GM12872 (cell line): ENCODE data around the gene MTNR1A.

Experiments used
- TF ChIP-seq, protein P1 (sequence below): IDR thresholded peaks from 3 replicates; pipeline ENCODE4 v1.5.1; 2011; ENCODE audit warnings: low read depth, mild to moderate bottlenecking, low read length, moderate library complexity; ENCODE audit not compliant: insufficient read depth

Gene MTNR1A

GRCh38 chr4:186561748-186562147, 6.4 kb upstream of the MTNR1A start:
- TF ChIP-seq, protein P1, sequence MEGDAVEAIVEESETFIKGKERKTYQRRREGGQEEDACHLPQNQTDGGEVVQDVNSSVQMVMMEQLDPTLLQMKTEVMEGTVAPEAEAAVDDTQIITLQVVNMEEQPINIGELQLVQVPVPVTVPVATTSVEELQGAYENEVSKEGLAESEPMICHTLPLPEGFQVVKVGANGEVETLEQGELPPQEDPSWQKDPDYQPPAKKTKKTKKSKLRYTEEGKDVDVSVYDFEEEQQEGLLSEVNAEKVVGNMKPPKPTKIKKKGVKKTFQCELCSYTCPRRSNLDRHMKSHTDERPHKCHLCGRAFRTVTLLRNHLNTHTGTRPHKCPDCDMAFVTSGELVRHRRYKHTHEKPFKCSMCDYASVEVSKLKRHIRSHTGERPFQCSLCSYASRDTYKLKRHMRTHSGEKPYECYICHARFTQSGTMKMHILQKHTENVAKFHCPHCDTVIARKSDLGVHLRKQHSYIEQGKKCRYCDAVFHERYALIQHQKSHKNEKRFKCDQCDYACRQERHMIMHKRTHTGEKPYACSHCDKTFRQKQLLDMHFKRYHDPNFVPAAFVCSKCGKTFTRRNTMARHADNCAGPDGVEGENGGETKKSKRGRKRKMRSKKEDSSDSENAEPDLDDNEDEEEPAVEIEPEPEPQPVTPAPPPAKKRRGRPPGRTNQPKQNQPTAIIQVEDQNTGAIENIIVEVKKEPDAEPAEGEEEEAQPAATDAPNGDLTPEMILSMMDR, result no peak

- TF ChIP-seq, protein P1, result no peak
These were observed 5.3 kb upstream of the MTNR1A start for GRCh38 chr4:186560647-186561046.

DNA sequence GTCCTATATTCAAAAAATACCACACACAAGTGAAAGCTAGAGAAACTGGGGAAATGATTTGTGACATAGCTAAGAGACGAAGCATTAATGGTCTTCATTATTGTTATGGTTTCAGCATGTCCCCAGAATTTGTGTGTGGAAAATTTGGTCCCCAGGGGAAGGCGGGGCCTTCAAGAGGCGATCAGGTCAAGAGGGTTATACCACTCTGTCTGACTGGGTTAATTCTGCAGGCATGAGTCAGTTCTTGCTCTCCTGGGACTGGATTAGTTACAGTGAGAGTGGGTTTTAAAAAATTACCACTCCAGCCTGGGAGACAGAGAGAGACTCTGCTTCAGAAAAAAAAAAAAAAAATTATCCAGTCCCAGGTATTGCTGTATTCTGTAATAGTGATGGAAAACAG, 2.1 kb upstream of the MTNR1A start:
- TF ChIP-seq, protein P1, result no peak

DNA sequence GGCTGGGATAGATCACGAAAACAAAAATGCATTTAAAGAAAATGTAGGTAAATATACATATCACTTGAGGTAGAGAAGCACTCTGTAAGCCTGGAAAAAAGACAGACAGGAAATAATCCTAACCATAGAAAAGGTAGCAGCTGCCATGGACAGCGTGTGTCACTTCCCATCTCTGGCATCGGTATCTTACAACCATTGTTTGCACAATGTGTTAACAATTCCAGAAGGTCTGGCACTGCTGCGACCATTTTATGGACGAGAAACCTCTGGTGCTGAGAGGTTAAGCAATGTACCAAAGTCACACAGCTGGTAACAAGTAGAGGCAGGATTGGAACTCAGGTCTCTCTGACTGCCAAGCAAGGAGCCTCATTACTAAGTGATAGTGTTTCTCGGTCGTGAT, 1.7 kb upstream of the MTNR1A start:
- TF ChIP-seq, protein P1, result no peak

DNA sequence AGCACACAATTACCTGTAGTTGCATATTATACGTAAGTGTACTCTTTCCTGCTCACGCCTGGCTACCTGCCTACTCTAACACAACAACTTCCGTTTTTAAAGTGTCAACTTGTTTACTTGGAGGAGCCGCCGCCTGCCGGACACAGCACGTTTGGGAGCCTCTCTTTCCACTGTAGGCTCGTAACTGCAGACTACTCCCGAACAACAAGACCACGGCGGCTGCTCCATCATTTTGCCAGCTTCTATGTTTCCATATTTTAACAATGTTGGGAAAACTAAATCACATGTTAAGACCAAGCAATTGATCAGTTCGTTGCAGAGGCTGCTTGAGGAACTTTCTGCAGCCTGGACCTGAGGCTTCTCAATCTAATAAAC, 841 bp downstream of the MTNR1A start:
- TF ChIP-seq, protein P1, result no peak

- TF ChIP-seq, protein P1, result no peak
These were observed 1.6 kb downstream of the MTNR1A start for GRCh38 chr4:186553717-186554116.

- TF ChIP-seq, protein P1, result no peak
These were observed 3.5 kb downstream of the MTNR1A start for GRCh38 chr4:186551849-186552248.

DNA sequence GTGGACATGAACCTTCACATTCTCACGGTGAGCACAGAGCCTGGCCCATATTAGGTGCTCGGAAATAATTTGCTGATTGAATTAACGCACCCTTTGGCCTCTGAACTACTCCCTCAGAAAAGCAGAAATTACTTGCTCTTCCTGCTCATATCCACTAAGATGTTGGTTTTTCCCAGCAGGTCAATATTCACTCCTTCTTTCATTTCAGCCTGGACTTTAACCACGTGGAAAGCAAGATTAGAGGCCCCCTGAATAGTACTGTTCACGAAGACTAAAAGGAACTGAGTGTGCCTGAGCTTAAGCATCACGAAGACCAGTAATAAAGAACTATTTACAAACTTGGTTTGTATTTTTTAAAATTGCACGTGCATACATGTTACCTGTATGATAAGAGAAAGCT, 9.9 kb downstream of the MTNR1A start:
- TF ChIP-seq, protein P1, result no peak
